Left lung (tissue), 10 donors: ENCODE results near the gene ATG4B. TPM values are rescaled to one million over a fixed set of nuclear protein-coding genes. Genes with fewer than 3 reads are reported as not detected.

Source experiments
- ATAC-seq: fragments of 200-7000 bp; cut with Tn5 transposase; one replicate; pipeline ENCODE4 v1.9.1; 2020; ENCODE audit warnings: moderate library complexity
- DNase-seq, 4 donors: peaks; one replicate each; pipeline ENCODE4 v3.0.0-alpha.2; 2013 to 2020
- H3K27ac ChIP-seq, 2 donors: fragments of 200-600 bp; sonication (generic) in 1 of 2; one replicate each; pipeline versions ENCODE4 v1.5.0 to v1.8.0; 2020 to 2021
- H3K27me3 ChIP-seq, 2 donors: fragments of 200-600 bp; sonication (generic) in 1 of 2; one replicate each; pipeline versions ENCODE4 v1.5.0 to v1.8.0; 2020 to 2021
- H3K36me3 ChIP-seq, 2 donors: fragments of 200-600 bp; sonication (generic) in 1 of 2; one replicate each; pipeline versions ENCODE4 v1.5.0 to v1.8.0; 2020 to 2021
- H3K4me1 ChIP-seq, 2 donors: fragments of 200-600 bp; one replicate each; pipeline ENCODE4 v1.8.0; 2021
- H3K4me3 ChIP-seq, 2 donors: fragments of 200-600 bp; sonication (generic) in 1 of 2; one replicate each; pipeline versions ENCODE4 v1.5.0 to v1.8.0; 2020 to 2021; ENCODE audit warnings: mild to moderate bottlenecking in 1 of 2
- H3K9me3 ChIP-seq, 2 donors: fragments of 200-600 bp; sonication (generic) in 1 of 2; one replicate each; pipeline versions ENCODE4 v1.5.0 to v1.8.0; 2020 to 2021
- CTCF ChIP-seq, 2 donors: fragments of 200-600 bp; sonication (generic) in 1 of 2; IDR thresholded peaks; one replicate each; pipeline versions ENCODE4 v1.5.0 to v1.8.0; 2021; ENCODE audit warnings: antibody characterized with exemption in 2 of 2
- intact Hi-C, 2 donors: fragments of 100-400 bp; cut with DNase I; formaldehyde crosslinking; loops; one replicate each; pipeline versions ENCODE4 v1.11.2 to v1.14.2; 2022
- polyA plus RNA-seq, 6 donors: library from polyadenylated mRNA; unstranded; fragments of 120-200 nt; gene quantifications; one replicate each; pipeline ENCODE4 v1.2.1, GENCODE V29; 2013; ENCODE audit not compliant: insufficient read length in 6 of 6
- total RNA-seq, 2 donors: library from RNA; stranded (reverse); fragmentation: NEBNext Ultra II Directional; extraction: Animal tissue kit (Norgen Biotek cat#: 25700); gene quantifications; one replicate each; pipeline ENCODE4 v1.2.1, GENCODE V29; 2021
- donor health status: DM: no; HTN: yes; CAD: no.
- donor health status: DM: no; HTN: no; CAD: no.

Gene ATG4B
- total and polyA plus RNA-seq, 8 donors: 60.5 to 98.3 (median 79.3) TPM

DNA sequence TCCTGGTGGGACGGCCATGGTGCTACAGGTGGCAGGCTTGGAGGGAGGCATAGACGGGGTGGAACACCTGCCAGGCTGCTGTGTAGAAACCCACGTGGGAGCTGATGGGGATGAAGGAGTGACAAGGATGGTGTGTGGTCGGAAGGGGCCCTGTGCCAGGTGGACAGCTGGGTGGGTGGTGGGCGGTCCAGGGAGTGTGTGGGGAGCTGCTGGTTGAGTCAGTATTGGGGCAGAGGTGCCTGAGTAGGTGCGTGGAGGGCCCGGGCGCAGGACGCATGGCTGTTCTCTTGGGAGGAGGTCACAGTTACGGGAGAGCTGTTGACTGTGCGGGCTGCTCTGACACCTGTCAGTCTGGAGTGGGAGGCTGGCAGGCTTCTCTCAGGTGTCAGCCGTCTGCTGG lies 84.4 kb downstream of the ATG4B start:
- TF ChIP-seq CTCF (IDR thresholded peaks at IDR 0.05): no peak
- peaks cover 0 to 3% of the 10 kb centered on the region in 2 donors for H3K4me1 ChIP-seq
- peaks cover 0 to 92% of the 10 kb centered on the region in 2 donors for H3K36me3 ChIP-seq
- no peak overlapping the region for H3K4me3 ChIP-seq
- no peak overlapping the region for H3K27ac ChIP-seq
- DNase-seq (peak in 1 of 4 donors; percentile 73), ATAC-seq (no peak)
- H3K9me3 ChIP-seq: peaks cover 0 to 12% of the 10 kb centered on the region in 2 donors
- H3K27me3 ChIP-seq: no peaks in the 10 kb centered on the region
- intact Hi-C loops: no loop called here

- H3K9me3 ChIP-seq: peaks cover 0 to 12% of the 10 kb centered on the region in 2 donors
- no peak for TF ChIP-seq CTCF (IDR thresholded peaks at IDR 0.05)
- peaks cover 0 to 3% of the 10 kb centered on the region in 2 donors for H3K4me1 ChIP-seq
- intact Hi-C loops: no loop called here
- no peak overlapping the region for H3K27ac ChIP-seq
- DNase-seq (no peak), ATAC-seq (no peak)
- H3K36me3 ChIP-seq: peaks cover 0 to 85% of the 10 kb centered on the region in 2 donors
- no peak overlapping the region for H3K4me3 ChIP-seq
- H3K27me3 ChIP-seq: no peaks in the 10 kb centered on the region
These were observed 85.5 kb downstream of the ATG4B start for GRCh38 chr2:241722896-241723454.

Other genes starting within 250 kb of the ATG4B start
- 100 to 1,000 TPM; 125 to 138 TPM for gene STK25, start 129.1 kb upstream of the ATG4B start, total RNA-seq
- 100 to 1,000 TPM; 182 to 237 (median 198) TPM for gene STK25, start 129.1 kb upstream of the ATG4B start, polyA plus RNA-seq
- gene BOK, start 78.9 kb upstream of the ATG4B start, total RNA-seq: 10 to 100 TPM; 34.9 to 66.5 TPM
- 10 to 100 TPM; 17.8 to 29.4 (median 23.8) TPM for gene BOK, start 78.9 kb upstream of the ATG4B start, polyA plus RNA-seq
- 10 to 100 TPM; 36.3 to 36.5 TPM for gene THAP4, start 535 bp upstream of the ATG4B start, total RNA-seq
- gene THAP4, start 535 bp upstream of the ATG4B start, polyA plus RNA-seq: 10 to 100 TPM; 40.3 to 48.4 (median 43.5) TPM
- 10 to 100 TPM; 28.7 to 31.8 TPM for gene DTYMK, start 49.1 kb downstream of the ATG4B start, total RNA-seq
- 10 to 100 TPM; 38.5 to 56.2 (median 44.0) TPM for gene DTYMK, start 49.1 kb downstream of the ATG4B start, polyA plus RNA-seq
- gene ING5, start 64.3 kb downstream of the ATG4B start, total RNA-seq: 10 to 100 TPM; 27.6 to 28.3 TPM
- gene ING5, start 64.3 kb downstream of the ATG4B start, polyA plus RNA-seq: 10 to 100 TPM; 41.8 to 49.1 (median 45.7) TPM
- gene D2HGDH, start 96.9 kb downstream of the ATG4B start, total RNA-seq: 10 to 100 TPM; 33.4 to 38.4 TPM
- gene D2HGDH, start 96.9 kb downstream of the ATG4B start, polyA plus RNA-seq: 10 to 100 TPM; 32.8 to 53.3 (median 44.1) TPM
- not detected for gene GAL3ST2, start 139.1 kb downstream of the ATG4B start, total RNA-seq
- gene GAL3ST2, start 139.1 kb downstream of the ATG4B start, polyA plus RNA-seq: under 1 TPM; 0.26 to 0.31 (median 0.29) TPM
- under 1 TPM in 1 of 2 donors, not detected in 1; 0.24 TPM for gene NEU4, start 171.5 kb downstream of the ATG4B start, total RNA-seq
- gene NEU4, start 171.5 kb downstream of the ATG4B start, polyA plus RNA-seq: under 1 TPM; 0.17 to 0.55 (median 0.33) TPM
- gene PDCD1, start 221.2 kb downstream of the ATG4B start, total RNA-seq: 1 to 10 TPM; 1.1 TPM
- gene PDCD1, start 221.2 kb downstream of the ATG4B start, polyA plus RNA-seq: under 1 TPM; 0.15 to 0.44 (median 0.23) TPM
- gene RTP5, start 232.0 kb downstream of the ATG4B start, total RNA-seq: under 1 TPM in 1 of 2 donors, not detected in 1; 0.10 TPM
- not detected for gene RTP5, start 232.0 kb downstream of the ATG4B start, polyA plus RNA-seq